ENCODE results near the gene ARMC6. TPM values are rescaled to one million over a fixed set of nuclear protein-coding genes. Genes with fewer than 3 reads are reported as not detected.

ARMC6 gene
- total RNA-seq, 1 donor from 2014 or later: 36.0 TPM

GRCh38 chr19:19033176-19033425 lies 302 bp upstream of the ARMC6 start:
- Mint-ChIP-seq H3K4me1 (ENCODE audit: low read depth, unreplicated experiment) (peaks cover 17% of the 10 kb centered on the region), H3K27ac (ENCODE audit: unreplicated experiment) (peak overlapping the region; percentile 82), H3K27me3 (ENCODE audit: low read depth, unreplicated experiment) (no peaks in the 10 kb centered on the region), H3K36me3 (ENCODE audit: low read depth, unreplicated experiment) (peaks cover 15% of the 10 kb centered on the region), H3K9me3 (ENCODE audit: unreplicated experiment) (peaks cover 2% of the 10 kb centered on the region), H3K4me3 (ENCODE audit: unreplicated experiment) (peak overlapping the region; percentile 93)
- no peaks in the 10 kb centered on the region for H3K9me3 ChIP-seq (ENCODE audit: insufficient read depth, low read depth, low read length)
- peak overlapping the region; percentile 100 for H2AFZ ChIP-seq (ENCODE audit: low read depth, low read length)
- H3K9ac ChIP-seq (ENCODE audit: low read length): peak overlapping the region; percentile 97
- peak overlapping the region; percentile 98 for H3K27ac ChIP-seq (ENCODE audit: low read depth, low read length)
- peak overlapping the region; percentile 75 for H3K4me3 ChIP-seq (ENCODE audit: insufficient read depth, low read depth, low read length)
- H3K27me3 ChIP-seq (ENCODE audit: insufficient read depth, low read length): no peaks in the 10 kb centered on the region
- no peak for FAIRE-seq
- H3K4me2 ChIP-seq (ENCODE audit: low read length): peak overlapping the region; percentile 86
- TF ChIP-seq CTCF (IDR thresholded peaks at IDR 0.05; ENCODE audit: insufficient read depth, low read depth, low read length) (no peak), EZH2 (IDR thresholded peaks at IDR 0.05; ENCODE audit: insufficient read depth, low read length) (no peak)
- peaks cover 4% of the 10 kb centered on the region for H3K4me1 ChIP-seq (ENCODE audit: insufficient read depth, low read length)
- H3K79me2 ChIP-seq (ENCODE audit: insufficient read depth, low read length): peaks cover 85% of the 10 kb centered on the region
- DNase-seq (ENCODE audit: low read depth): no peak
- H3K36me3 ChIP-seq (ENCODE audit: insufficient read depth, low read length): peaks cover 17% of the 10 kb centered on the region
- peaks cover 57% of the 10 kb centered on the region for H4K20me1 ChIP-seq (ENCODE audit: insufficient read depth, low read length)

GRCh38 chr19:19034204-19034624 lies 811 bp downstream of the ARMC6 start:
- Histone ChIP-seq H3K79me2 (ENCODE audit: insufficient read depth, low read length) (peaks cover 85% of the 10 kb centered on the region), H3K4me1 (ENCODE audit: insufficient read depth, low read length) (peaks cover 4% of the 10 kb centered on the region), H3K9me3 (ENCODE audit: insufficient read depth, low read depth, low read length) (no peaks in the 10 kb centered on the region), H3K36me3 (ENCODE audit: insufficient read depth, low read length) (peaks cover 9% of the 10 kb centered on the region), H4K20me1 (ENCODE audit: insufficient read depth, low read length) (peaks cover 52% of the 10 kb centered on the region), H3K9ac (ENCODE audit: low read length) (peak overlapping the region; percentile 97), H3K27ac (ENCODE audit: low read depth, low read length) (peak overlapping the region; percentile 98), H3K27me3 (ENCODE audit: insufficient read depth, low read length) (no peaks in the 10 kb centered on the region), H2AFZ (ENCODE audit: low read depth, low read length) (peak overlapping the region; percentile 100), H3K4me2 (ENCODE audit: low read length) (peak overlapping the region; percentile 86), H3K4me3 (ENCODE audit: insufficient read depth, low read depth, low read length) (peak overlapping the region; percentile 75)
- Mint-ChIP-seq H3K36me3 (ENCODE audit: low read depth, unreplicated experiment) (peaks cover 12% of the 10 kb centered on the region), H3K9me3 (ENCODE audit: unreplicated experiment) (peaks cover 2% of the 10 kb centered on the region), H3K27ac (ENCODE audit: unreplicated experiment) (peak overlapping the region; percentile 79), H3K27me3 (ENCODE audit: low read depth, unreplicated experiment) (no peaks in the 10 kb centered on the region), H3K4me1 (ENCODE audit: low read depth, unreplicated experiment) (peaks cover 17% of the 10 kb centered on the region), H3K4me3 (ENCODE audit: unreplicated experiment) (peak overlapping the region; percentile 96)
- DNase-seq (ENCODE audit: low read depth) (peak; percentile 42), FAIRE-seq (no peak)
- no peak for TF ChIP-seq CTCF (IDR thresholded peaks at IDR 0.05; ENCODE audit: insufficient read depth, low read depth, low read length)
- no peak for TF ChIP-seq EZH2 (IDR thresholded peaks at IDR 0.05; ENCODE audit: insufficient read depth, low read length)

GRCh38 chr19:19039901-19040300 lies 6.5 kb downstream of the ARMC6 start:
- peaks cover 2% of the 10 kb centered on the region for H3K9me3 Mint-ChIP-seq (ENCODE audit: unreplicated experiment)

More at GRCh38 chr19:19039901-19040300, 6.5 kb downstream of the ARMC6 start:
- H3K27me3 ChIP-seq (ENCODE audit: insufficient read depth, low read length): no peaks in the 10 kb centered on the region
- Mint-ChIP-seq H3K4me1 (ENCODE audit: low read depth, unreplicated experiment) (peaks cover 5% of the 10 kb centered on the region), H3K4me3 (ENCODE audit: unreplicated experiment) (no peak overlapping the region), H3K27ac (ENCODE audit: unreplicated experiment) (no peak overlapping the region), H3K27me3 (ENCODE audit: low read depth, unreplicated experiment) (no peaks in the 10 kb centered on the region), H3K36me3 (ENCODE audit: low read depth, unreplicated experiment) (peaks cover 16% of the 10 kb centered on the region)
- H3K4me2 ChIP-seq (ENCODE audit: low read length): no peak overlapping the region
- no peak for FAIRE-seq
- H3K36me3 ChIP-seq (ENCODE audit: insufficient read depth, low read length): peaks cover 7% of the 10 kb centered on the region
- H3K27ac ChIP-seq (ENCODE audit: low read depth, low read length): no peak overlapping the region
- peaks cover 77% of the 10 kb centered on the region for H3K79me2 ChIP-seq (ENCODE audit: insufficient read depth, low read length)
- TF ChIP-seq CTCF (IDR thresholded peaks at IDR 0.05; ENCODE audit: insufficient read depth, low read depth, low read length): no peak
- TF ChIP-seq EZH2 (IDR thresholded peaks at IDR 0.05; ENCODE audit: insufficient read depth, low read length): no peak
- H3K9ac ChIP-seq (ENCODE audit: low read length): no peak overlapping the region
- H3K9me3 ChIP-seq (ENCODE audit: insufficient read depth, low read depth, low read length): no peaks in the 10 kb centered on the region
- H3K4me3 ChIP-seq (ENCODE audit: insufficient read depth, low read depth, low read length): no peak overlapping the region
- H4K20me1 ChIP-seq (ENCODE audit: insufficient read depth, low read length): peaks cover 65% of the 10 kb centered on the region
- H2AFZ ChIP-seq (ENCODE audit: low read depth, low read length): no peak overlapping the region
- H3K4me1 ChIP-seq (ENCODE audit: insufficient read depth, low read length): no peaks in the 10 kb centered on the region
- no peak for DNase-seq (ENCODE audit: low read depth)

All from astrocyte (in vitro differentiated cells and primary cell).